Measurements from ENCODE around the gene SDHA.

- TF ChIP-seq MAFK (conservative IDR thresholded peaks at IDR 0.05 in 1 of 2, IDR thresholded peaks at IDR 0.05 in 1 of 2; ENCODE audit: low read length in 2 of 2) (no peak), ZNF780A (CRISPR knock-in tag; IDR thresholded peaks at IDR 0.05) (no peak), CTCF (CRISPR knock-in tag; IDR thresholded peaks at IDR 0.05) (no peak), ERF (CRISPR knock-in tag; IDR thresholded peaks at IDR 0.05) (no peak), PRDM15 (CRISPR knock-in tag; IDR thresholded peaks at IDR 0.05) (no peak), ZNF7 (CRISPR knock-in tag; IDR thresholded peaks at IDR 0.05) (no peak), CBFB (CRISPR knock-in tag; IDR thresholded peaks at IDR 0.05) (no peak)
Observed at GRCh38 chr5:207599-207998, 10.5 kb upstream of the SDHA start.
